Measurements from ENCODE around the gene ZNF609. TPM values are rescaled to one million over a fixed set of nuclear protein-coding genes. Genes with fewer than 3 reads are reported as not detected.

ZNF609 gene
- total RNA-seq, 1 donor from 2014 or later: 75.3 TPM

GRCh38 chr15:64438653-64439447 lies 21.5 kb upstream of the ZNF609 start:
- H3K27ac Mint-ChIP-seq: no peak overlapping the region
- H3K27me3 Mint-ChIP-seq: no peaks in the 10 kb centered on the region
- H3K4me1 Mint-ChIP-seq (ENCODE audit: low read depth): no peaks in the 10 kb centered on the region
- peaks cover 15% of the 10 kb centered on the region for H3K36me3 Mint-ChIP-seq (ENCODE audit: insufficient read depth)
- TF ChIP-seq, protein P1, sequence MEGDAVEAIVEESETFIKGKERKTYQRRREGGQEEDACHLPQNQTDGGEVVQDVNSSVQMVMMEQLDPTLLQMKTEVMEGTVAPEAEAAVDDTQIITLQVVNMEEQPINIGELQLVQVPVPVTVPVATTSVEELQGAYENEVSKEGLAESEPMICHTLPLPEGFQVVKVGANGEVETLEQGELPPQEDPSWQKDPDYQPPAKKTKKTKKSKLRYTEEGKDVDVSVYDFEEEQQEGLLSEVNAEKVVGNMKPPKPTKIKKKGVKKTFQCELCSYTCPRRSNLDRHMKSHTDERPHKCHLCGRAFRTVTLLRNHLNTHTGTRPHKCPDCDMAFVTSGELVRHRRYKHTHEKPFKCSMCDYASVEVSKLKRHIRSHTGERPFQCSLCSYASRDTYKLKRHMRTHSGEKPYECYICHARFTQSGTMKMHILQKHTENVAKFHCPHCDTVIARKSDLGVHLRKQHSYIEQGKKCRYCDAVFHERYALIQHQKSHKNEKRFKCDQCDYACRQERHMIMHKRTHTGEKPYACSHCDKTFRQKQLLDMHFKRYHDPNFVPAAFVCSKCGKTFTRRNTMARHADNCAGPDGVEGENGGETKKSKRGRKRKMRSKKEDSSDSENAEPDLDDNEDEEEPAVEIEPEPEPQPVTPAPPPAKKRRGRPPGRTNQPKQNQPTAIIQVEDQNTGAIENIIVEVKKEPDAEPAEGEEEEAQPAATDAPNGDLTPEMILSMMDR (IDR thresholded peaks at IDR 0.05; ENCODE audit: unreplicated experiment): no peak
- H3K9me3 Mint-ChIP-seq (ENCODE audit: low read depth): no peaks in the 10 kb centered on the region
- no peak overlapping the region for H3K4me3 Mint-ChIP-seq (ENCODE audit: low read depth)
- no peak for DNase-seq (ENCODE audit: low spot score, unreplicated experiment)

DNA sequence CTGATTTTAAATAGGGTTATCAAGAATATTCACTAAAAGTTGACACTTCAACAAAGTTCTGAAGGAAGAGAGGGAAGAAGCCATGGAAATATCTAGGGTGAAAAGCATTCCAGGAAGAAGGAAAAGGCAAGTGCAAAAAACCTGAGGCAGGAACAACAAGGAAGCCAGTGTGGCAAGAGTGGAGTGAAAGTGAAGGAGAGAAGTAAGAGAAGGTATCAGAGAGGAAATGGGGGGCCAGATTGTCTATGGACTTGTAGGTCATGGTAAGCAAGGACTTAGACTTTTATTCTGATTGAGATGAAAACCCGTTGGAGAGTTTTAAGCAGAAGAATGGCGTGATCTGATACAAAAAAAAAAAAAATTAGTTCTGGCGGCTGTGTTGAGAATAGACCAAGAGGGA lies 18.5 kb upstream of the ZNF609 start:
- Mint-ChIP-seq H3K27me3 (no peaks in the 10 kb centered on the region), H3K4me1 (ENCODE audit: low read depth) (no peaks in the 10 kb centered on the region), H3K36me3 (ENCODE audit: insufficient read depth) (peaks cover 12% of the 10 kb centered on the region), H3K9me3 (ENCODE audit: low read depth) (no peaks in the 10 kb centered on the region), H3K4me3 (ENCODE audit: low read depth) (no peak overlapping the region), H3K27ac (peak overlapping the region; percentile 2)
- DNase-seq (ENCODE audit: low spot score, unreplicated experiment): no peak
- TF ChIP-seq, protein P1 (IDR thresholded peaks at IDR 0.05; ENCODE audit: unreplicated experiment): no peak

GRCh38 chr15:64443016-64443415 lies 17.4 kb upstream of the ZNF609 start:
- Mint-ChIP-seq H3K9me3 (ENCODE audit: low read depth) (no peaks in the 10 kb centered on the region), H3K4me3 (ENCODE audit: low read depth) (no peak overlapping the region)
- TF ChIP-seq, protein P1 (IDR thresholded peaks at IDR 0.05; ENCODE audit: unreplicated experiment): no peak

DNA sequence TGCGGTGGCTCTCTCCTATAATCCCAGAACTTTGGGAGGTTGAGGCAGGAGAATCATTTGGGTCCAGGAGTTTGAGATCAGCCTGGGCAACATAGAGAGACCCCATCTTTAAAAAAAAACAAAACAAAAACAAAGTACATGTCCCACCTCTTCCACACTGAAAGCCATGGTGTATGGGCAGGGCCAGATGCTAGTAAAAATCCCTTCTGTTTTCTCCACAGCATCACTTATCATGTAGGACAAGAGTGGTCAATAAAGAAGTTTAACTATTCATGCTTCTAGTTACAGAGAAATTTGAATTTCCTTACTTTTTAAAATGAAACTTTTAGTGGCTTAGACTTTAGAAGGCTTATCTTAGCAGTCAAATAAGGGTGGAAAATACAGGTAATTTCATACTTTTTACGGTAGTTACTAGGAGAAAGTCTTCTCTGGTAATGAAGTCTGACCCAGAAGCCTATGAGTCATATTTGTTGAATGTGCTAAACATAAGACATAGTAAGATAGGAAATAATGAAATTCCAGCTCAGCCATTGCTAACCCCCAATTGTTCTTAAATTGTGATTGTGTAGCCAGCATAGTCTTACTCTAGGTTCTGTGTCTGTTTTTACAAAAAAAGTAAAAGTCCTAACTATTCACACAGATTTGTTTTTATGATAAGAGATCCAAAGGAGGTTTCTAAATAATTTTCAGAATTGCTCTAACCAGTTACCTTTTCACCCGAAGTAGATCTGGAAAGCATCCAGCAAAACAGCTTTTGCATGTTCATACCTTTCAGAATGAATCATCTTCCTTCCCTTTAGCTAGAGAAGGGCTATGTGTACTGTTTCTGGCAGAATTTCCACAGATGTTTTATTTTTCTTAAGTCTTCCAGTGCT lies 16.4 kb upstream of the ZNF609 start:
- H3K27ac Mint-ChIP-seq: peak overlapping the region; percentile 45
- DNase-seq (ENCODE audit: low spot score, unreplicated experiment): no peak
- H3K27me3 Mint-ChIP-seq: no peaks in the 10 kb centered on the region
- TF ChIP-seq, protein P1 (IDR thresholded peaks at IDR 0.05; ENCODE audit: unreplicated experiment): no peak
- peaks cover 16% of the 10 kb centered on the region for H3K36me3 Mint-ChIP-seq (ENCODE audit: insufficient read depth)
- no peaks in the 10 kb centered on the region for H3K9me3 Mint-ChIP-seq (ENCODE audit: low read depth)
- H3K4me3 Mint-ChIP-seq (ENCODE audit: low read depth): no peak overlapping the region
- H3K4me1 Mint-ChIP-seq (ENCODE audit: low read depth): no peaks in the 10 kb centered on the region

More at GRCh38 chr15:64443016-64443415, 17.4 kb upstream of the ZNF609 start:
- H3K27ac Mint-ChIP-seq: no peak overlapping the region
- H3K27me3 Mint-ChIP-seq: no peaks in the 10 kb centered on the region
- H3K4me1 Mint-ChIP-seq (ENCODE audit: low read depth): no peaks in the 10 kb centered on the region
- peaks cover 15% of the 10 kb centered on the region for H3K36me3 Mint-ChIP-seq (ENCODE audit: insufficient read depth)
- no peak for DNase-seq (ENCODE audit: low spot score, unreplicated experiment)

DNA sequence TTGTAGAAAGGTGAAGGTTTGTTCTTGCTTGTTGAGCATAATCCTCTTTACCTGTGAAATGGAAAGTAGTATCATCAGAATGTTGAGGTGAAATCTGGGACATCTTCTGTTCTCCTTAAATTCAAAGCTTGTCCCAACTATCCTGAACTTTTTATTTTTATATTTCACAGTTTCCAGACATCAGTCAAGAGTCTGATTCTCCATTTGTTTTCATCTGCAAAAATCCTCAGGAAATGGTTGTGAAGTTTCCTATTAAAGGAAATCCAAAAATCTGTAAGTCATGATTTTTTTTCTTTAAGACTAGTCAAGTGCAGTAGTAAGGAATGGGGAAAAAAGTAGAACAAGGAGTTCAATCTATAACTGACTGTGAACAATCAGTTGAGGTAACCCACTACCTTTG lies 15.5 kb upstream of the ZNF609 start:
- TF ChIP-seq, protein P1 (IDR thresholded peaks at IDR 0.05; ENCODE audit: unreplicated experiment): no peak
- no peak overlapping the region for H3K27ac Mint-ChIP-seq
- H3K4me3 Mint-ChIP-seq (ENCODE audit: low read depth): no peak overlapping the region
- H3K36me3 Mint-ChIP-seq (ENCODE audit: insufficient read depth): peaks cover 16% of the 10 kb centered on the region
- no peak for DNase-seq (ENCODE audit: low spot score, unreplicated experiment)
- no peaks in the 10 kb centered on the region for H3K27me3 Mint-ChIP-seq
- no peaks in the 10 kb centered on the region for H3K4me1 Mint-ChIP-seq (ENCODE audit: low read depth)
- H3K9me3 Mint-ChIP-seq (ENCODE audit: low read depth): no peaks in the 10 kb centered on the region

All from progenitor cell of endocrine pancreas (in vitro differentiated cells).